WTC11 (cell line): ENCODE measurements around the gene SLC1A7. TPM values are rescaled to one million over a fixed set of nuclear protein-coding genes. Genes with fewer than 3 reads are reported as not detected.
A peak's percentile ranks its signal among the peaks of the same experiment; 100 is the strongest.

ENCODE experiments used
- ATAC-seq: fragments of 200-7000 bp; cut with Tn5 transposase; 2 replicates; pipeline ENCODE4 v1.10.0; 2021; ENCODE audit warnings: mild to moderate bottlenecking, moderate library complexity
- CTCF ChIA-PET: fragments of 300-600 bp; sonication (Branson Sonifier 250); formaldehyde crosslinking; loops from one replicate; lab custom pipeline; 2021; ENCODE audit warnings: antibody characterized with exemption; lab: Charles Lee
- POLR2A ChIA-PET: fragments of 350-600 bp; sonication (Branson Sonifier 250); formaldehyde crosslinking; loops from one replicate; lab custom pipeline; 2021; ENCODE audit warnings: antibody characterized with exemption; lab: Charles Lee
- DNase-seq: peaks from one replicate; pipeline ENCODE4 v3.0.0; 2021; ENCODE audit warnings: low spot score
- H3K27ac Mint-ChIP-seq: 2 replicates; pipeline ENCODE4 v1.8.0; 2021; ENCODE audit warnings: mixed read lengths
- H3K27me3 Mint-ChIP-seq: 2 replicates; pipeline ENCODE4 v1.8.0; 2021; ENCODE audit warnings: low read depth, mild to moderate bottlenecking, moderate library complexity, mixed read lengths
- H3K36me3 Mint-ChIP-seq: 2 replicates; pipeline ENCODE4 v1.8.0; 2021; ENCODE audit warnings: mixed read lengths
- H3K4me1 Mint-ChIP-seq: 2 replicates; pipeline ENCODE4 v1.8.0; 2022; ENCODE audit warnings: mixed read lengths
- H3K4me3 Mint-ChIP-seq: 2 replicates; pipeline ENCODE4 v1.8.0; 2021; ENCODE audit warnings: mild to moderate bottlenecking, moderate library complexity, mixed read lengths
- H3K9me3 Mint-ChIP-seq: 2 replicates; pipeline ENCODE4 v1.8.0; 2021; ENCODE audit warnings: mixed read lengths
- CBFB ChIP-seq: sonication (generic); formaldehyde crosslinking; IDR thresholded peaks from 2 replicates; pipeline ENCODE4 v1.8.1; 2022; ENCODE audit warnings: mild to moderate bottlenecking, low read depth, missing genetic modification reagents
- CTCF ChIP-seq: fragments of 200-600 bp; IDR thresholded peaks from 2 replicates; pipeline ENCODE4 v1.8.0; 2022; ENCODE audit warnings: antibody characterized with exemption
- E2F5 ChIP-seq: sonication (generic); formaldehyde crosslinking; IDR thresholded peaks from 2 replicates; pipeline ENCODE4 v1.8.1; 2022; ENCODE audit warnings: mild to moderate bottlenecking, moderate library complexity, missing genetic modification reagents
- GTF2I ChIP-seq: fragments of 250-450 bp; sonication (Bioruptor Pico); conservative IDR thresholded peaks from 2 replicates; pipeline ENCODE4 v1.4.0; 2021; ENCODE audit warnings: mild to moderate bottlenecking
- MYBL2 ChIP-seq: sonication (generic); formaldehyde crosslinking; IDR thresholded peaks from 2 replicates; pipeline ENCODE4 v1.8.1; 2023; ENCODE audit warnings: mild to moderate bottlenecking, moderate library complexity, missing genetic modification reagents
- NR3C1 ChIP-seq: sonication (generic); formaldehyde crosslinking; conservative IDR thresholded peaks from 2 replicates; pipeline ENCODE4 v1.8.1; 2023; ENCODE audit warnings: low read depth, mild to moderate bottlenecking, missing genetic modification reagents
- RELA ChIP-seq: sonication (generic); formaldehyde crosslinking; IDR thresholded peaks from 2 replicates; pipeline ENCODE4 v1.8.1; 2022; ENCODE audit warnings: missing genetic modification reagents, mild to moderate bottlenecking, borderline replicate concordance
- ZBTB43 ChIP-seq: sonication (generic); formaldehyde crosslinking; IDR thresholded peaks from 2 replicates; pipeline ENCODE4 v1.8.1; 2023; ENCODE audit warnings: mild to moderate bottlenecking, missing genetic modification reagents
- ZNF232 ChIP-seq: sonication (generic); formaldehyde crosslinking; IDR thresholded peaks from 2 replicates; pipeline ENCODE4 v1.8.0; 2022; ENCODE audit warnings: mild to moderate bottlenecking, missing genetic modification reagents
- ZNF396 ChIP-seq: fragments of 250-450 bp; sonication (Bioruptor Pico); IDR thresholded peaks from 2 replicates; pipeline ENCODE4 v1.8.0; 2021; ENCODE audit warnings: mild to moderate bottlenecking, moderate library complexity, borderline replicate concordance
- ZNF532 ChIP-seq: fragments of 250-450 bp; sonication (Bioruptor Pico); IDR thresholded peaks from 2 replicates; pipeline ENCODE4 v1.9.0; 2021; ENCODE audit warnings: mild to moderate bottlenecking, borderline replicate concordance
- total RNA-seq: library from RNA; stranded (reverse); gene quantifications from 3 replicates; pipeline ENCODE4 v1.2.3, GENCODE V29; 2021
- TF ChIP-seq, protein P1 (sequence below): fragments of 250-450 bp; sonication (Bioruptor Pico); IDR thresholded peaks from 2 replicates; pipeline ENCODE4 v2.1.2; 2022; ENCODE audit warnings: mild to moderate bottlenecking, moderate library complexity
- TF ChIP-seq, protein P2 (sequence below): fragments of 250-450 bp; sonication (Bioruptor Pico); IDR thresholded peaks from 2 replicates; pipeline ENCODE4 v1.9.0; 2021; ENCODE audit warnings: mild to moderate bottlenecking
- TF ChIP-seq, protein P3 (sequence below): sonication (generic); formaldehyde crosslinking; IDR thresholded peaks from 2 replicates; pipeline ENCODE4 v1.8.1; 2023; ENCODE audit warnings: mild to moderate bottlenecking, missing genetic modification reagents, moderate library complexity

The SLC1A7 gene
- total RNA-seq, 1 experiment from 2014 or later = not detected

DNA sequence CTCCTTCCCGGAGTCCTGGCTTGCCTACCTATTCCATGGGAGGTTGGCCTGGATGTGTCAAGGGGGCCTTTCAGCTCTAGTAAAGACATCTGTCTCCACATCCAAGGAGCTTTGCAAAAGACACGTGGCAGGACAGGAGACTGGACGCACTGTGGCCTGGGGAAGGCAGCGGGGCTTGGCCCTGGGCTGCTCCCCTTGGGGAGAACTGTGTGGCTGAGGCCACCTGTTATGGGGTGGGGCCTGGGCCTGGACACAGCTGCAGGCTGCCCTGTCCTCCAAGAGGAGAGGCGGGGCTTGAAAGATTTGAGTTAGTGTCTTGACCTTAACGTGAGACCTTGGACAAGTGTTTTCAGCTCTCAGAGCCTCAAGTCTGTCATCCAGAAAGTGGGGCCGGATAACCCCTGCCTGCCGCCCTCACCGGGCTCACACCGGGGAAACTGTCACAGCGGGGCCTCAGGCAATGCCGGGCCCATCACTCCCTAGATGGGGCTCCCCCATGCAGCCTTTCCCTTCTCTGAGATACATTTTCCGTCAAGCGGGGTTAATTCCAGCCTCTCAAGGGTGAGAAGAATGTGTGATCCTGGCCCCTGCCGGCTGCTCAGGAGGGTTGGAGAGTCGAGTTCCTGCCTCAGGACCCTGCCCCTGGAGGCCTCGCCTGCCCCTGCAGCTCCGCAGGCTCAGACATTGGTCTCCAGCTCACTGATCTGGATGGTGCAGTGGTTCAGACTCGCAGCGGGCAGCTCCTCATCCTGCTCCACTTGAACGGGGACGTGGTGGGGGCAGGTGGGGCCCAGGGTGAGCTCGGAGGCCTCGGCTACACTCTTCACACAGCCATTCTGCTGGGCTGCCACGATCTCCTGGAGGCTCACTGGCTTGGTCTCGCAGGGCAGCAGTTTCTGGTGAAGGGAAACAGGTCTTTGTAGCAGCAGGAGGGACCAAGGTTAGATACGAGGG is 54.8 kb downstream of the SLC1A7 start:
- POLR2A ChIA-PET = no interaction called here
- TF ChIP-seq ZNF396 (CRISPR knock-in tag) (no peak), NR3C1 (CRISPR knock-in tag) (no peak)
- TF ChIP-seq, protein P1, sequence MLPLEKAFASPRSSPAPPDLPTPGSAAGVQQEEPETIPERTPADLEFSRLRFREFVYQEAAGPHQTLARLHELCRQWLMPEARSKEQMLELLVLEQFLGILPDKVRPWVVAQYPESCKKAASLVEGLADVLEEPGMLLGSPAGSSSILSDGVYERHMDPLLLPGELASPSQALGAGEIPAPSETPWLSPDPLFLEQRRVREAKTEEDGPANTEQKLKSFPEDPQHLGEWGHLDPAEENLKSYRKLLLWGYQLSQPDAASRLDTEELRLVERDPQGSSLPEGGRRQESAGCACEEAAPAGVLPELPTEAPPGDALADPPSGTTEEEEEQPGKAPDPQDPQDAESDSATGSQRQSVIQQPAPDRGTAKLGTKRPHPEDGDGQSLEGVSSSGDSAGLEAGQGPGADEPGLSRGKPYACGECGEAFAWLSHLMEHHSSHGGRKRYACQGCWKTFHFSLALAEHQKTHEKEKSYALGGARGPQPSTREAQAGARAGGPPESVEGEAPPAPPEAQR = no peak
- TF ChIP-seq, all 79 proteins: peak for 0
- CTCF ChIA-PET = interaction anchor here (0.7 to 2.1 kb wide), 11 partner anchors 16 to 160 kb away, joined by 3 to 7 read pairs (median 4); partner anchors contain the start of gene SCP2
- peak; percentile 83 for ATAC-seq
- H3K27ac Mint-ChIP-seq = no peak overlapping the region
- H3K27me3 Mint-ChIP-seq = no peaks in the 10 kb centered on the region; the same call in 1 of the 2 replicates
- H3K36me3 Mint-ChIP-seq = no peaks in the 10 kb centered on the region
- peak; percentile 44 for DNase-seq
- no peak overlapping the region for H3K4me3 Mint-ChIP-seq
- peaks cover 3% of the 10 kb centered on the region for H3K4me1 Mint-ChIP-seq
- H3K9me3 Mint-ChIP-seq = no peaks in the 10 kb centered on the region

GRCh38 chr1:53086491-53087070 is 55.9 kb downstream of the SLC1A7 start:
- ChIA-PET POLR2A (no interaction called here), CTCF (interaction anchor here (1.0 to 1.5 kb wide), 5 partner anchors 16 to 100 kb away, joined by 3 to 5 read pairs (median 4); no protein-coding TSS in a partner anchor)
- no peak overlapping the region for H3K27ac Mint-ChIP-seq
- no peaks in the 10 kb centered on the region for H3K9me3 Mint-ChIP-seq
- H3K36me3 Mint-ChIP-seq = no peaks in the 10 kb centered on the region
- DNase-seq = no peak
- H3K27me3 Mint-ChIP-seq = no peaks in the 10 kb centered on the region; the same call in 1 of the 2 replicates
- H3K4me1 Mint-ChIP-seq = peaks cover 13% of the 10 kb centered on the region
- ATAC-seq = no peak
- no peak overlapping the region for H3K4me3 Mint-ChIP-seq
- TF ChIP-seq ZNF232 (CRISPR knock-in tag) (no peak), GTF2I (CRISPR knock-in tag) (no peak), CBFB (CRISPR knock-in tag) (no peak), ZNF532 (no peak), RELA (no peak), MYBL2 (CRISPR knock-in tag) (no peak), NR3C1 (CRISPR knock-in tag) (no peak), CTCF (no peak), E2F5 (no peak), ZBTB43 (no peak)
- TF ChIP-seq, protein P2, sequence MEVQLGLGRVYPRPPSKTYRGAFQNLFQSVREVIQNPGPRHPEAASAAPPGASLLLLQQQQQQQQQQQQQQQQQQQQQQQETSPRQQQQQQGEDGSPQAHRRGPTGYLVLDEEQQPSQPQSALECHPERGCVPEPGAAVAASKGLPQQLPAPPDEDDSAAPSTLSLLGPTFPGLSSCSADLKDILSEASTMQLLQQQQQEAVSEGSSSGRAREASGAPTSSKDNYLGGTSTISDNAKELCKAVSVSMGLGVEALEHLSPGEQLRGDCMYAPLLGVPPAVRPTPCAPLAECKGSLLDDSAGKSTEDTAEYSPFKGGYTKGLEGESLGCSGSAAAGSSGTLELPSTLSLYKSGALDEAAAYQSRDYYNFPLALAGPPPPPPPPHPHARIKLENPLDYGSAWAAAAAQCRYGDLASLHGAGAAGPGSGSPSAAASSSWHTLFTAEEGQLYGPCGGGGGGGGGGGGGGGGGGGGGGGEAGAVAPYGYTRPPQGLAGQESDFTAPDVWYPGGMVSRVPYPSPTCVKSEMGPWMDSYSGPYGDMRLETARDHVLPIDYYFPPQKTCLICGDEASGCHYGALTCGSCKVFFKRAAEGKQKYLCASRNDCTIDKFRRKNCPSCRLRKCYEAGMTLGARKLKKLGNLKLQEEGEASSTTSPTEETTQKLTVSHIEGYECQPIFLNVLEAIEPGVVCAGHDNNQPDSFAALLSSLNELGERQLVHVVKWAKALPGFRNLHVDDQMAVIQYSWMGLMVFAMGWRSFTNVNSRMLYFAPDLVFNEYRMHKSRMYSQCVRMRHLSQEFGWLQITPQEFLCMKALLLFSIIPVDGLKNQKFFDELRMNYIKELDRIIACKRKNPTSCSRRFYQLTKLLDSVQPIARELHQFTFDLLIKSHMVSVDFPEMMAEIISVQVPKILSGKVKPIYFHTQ (CRISPR knock-in tag) = no peak
- TF ChIP-seq, protein P1 = no peak
- TF ChIP-seq, protein P3, sequence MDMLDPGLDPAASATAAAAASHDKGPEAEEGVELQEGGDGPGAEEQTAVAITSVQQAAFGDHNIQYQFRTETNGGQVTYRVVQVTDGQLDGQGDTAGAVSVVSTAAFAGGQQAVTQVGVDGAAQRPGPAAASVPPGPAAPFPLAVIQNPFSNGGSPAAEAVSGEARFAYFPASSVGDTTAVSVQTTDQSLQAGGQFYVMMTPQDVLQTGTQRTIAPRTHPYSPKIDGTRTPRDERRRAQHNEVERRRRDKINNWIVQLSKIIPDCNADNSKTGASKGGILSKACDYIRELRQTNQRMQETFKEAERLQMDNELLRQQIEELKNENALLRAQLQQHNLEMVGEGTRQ (CRISPR knock-in tag) = no peak
